GM12874 (cell line): ENCODE results near the gene DOCK8.

Source experiments
- TF ChIP-seq, protein P1 (sequence below): IDR thresholded peaks from 2 replicates; pipeline ENCODE4 v1.5.1; 2011; ENCODE audit warnings: low read depth, mild to moderate bottlenecking, control low read depth, low read length, moderate library complexity; ENCODE audit not compliant: insufficient read depth

The DOCK8 gene

DNA sequence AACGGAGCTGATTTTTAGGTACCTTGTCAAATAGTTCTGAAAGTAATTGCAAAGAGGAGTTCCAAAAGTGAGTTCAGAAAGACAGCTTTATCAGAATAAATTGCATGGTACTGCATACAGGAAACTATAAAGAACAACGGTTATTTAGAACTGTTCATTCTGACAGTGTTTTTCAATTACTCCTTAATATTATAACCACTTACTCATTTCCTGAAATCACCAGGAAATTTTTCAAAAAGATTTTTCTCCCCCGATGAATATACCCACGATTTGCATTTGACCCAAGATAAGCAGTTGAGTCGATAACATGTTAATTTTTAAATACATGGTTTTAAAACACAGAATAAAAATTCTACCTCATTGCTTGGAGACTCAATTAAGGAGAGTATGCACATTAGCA lies 9.4 kb downstream of the DOCK8 start:
- TF ChIP-seq, protein P1, sequence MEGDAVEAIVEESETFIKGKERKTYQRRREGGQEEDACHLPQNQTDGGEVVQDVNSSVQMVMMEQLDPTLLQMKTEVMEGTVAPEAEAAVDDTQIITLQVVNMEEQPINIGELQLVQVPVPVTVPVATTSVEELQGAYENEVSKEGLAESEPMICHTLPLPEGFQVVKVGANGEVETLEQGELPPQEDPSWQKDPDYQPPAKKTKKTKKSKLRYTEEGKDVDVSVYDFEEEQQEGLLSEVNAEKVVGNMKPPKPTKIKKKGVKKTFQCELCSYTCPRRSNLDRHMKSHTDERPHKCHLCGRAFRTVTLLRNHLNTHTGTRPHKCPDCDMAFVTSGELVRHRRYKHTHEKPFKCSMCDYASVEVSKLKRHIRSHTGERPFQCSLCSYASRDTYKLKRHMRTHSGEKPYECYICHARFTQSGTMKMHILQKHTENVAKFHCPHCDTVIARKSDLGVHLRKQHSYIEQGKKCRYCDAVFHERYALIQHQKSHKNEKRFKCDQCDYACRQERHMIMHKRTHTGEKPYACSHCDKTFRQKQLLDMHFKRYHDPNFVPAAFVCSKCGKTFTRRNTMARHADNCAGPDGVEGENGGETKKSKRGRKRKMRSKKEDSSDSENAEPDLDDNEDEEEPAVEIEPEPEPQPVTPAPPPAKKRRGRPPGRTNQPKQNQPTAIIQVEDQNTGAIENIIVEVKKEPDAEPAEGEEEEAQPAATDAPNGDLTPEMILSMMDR: no peak

DNA sequence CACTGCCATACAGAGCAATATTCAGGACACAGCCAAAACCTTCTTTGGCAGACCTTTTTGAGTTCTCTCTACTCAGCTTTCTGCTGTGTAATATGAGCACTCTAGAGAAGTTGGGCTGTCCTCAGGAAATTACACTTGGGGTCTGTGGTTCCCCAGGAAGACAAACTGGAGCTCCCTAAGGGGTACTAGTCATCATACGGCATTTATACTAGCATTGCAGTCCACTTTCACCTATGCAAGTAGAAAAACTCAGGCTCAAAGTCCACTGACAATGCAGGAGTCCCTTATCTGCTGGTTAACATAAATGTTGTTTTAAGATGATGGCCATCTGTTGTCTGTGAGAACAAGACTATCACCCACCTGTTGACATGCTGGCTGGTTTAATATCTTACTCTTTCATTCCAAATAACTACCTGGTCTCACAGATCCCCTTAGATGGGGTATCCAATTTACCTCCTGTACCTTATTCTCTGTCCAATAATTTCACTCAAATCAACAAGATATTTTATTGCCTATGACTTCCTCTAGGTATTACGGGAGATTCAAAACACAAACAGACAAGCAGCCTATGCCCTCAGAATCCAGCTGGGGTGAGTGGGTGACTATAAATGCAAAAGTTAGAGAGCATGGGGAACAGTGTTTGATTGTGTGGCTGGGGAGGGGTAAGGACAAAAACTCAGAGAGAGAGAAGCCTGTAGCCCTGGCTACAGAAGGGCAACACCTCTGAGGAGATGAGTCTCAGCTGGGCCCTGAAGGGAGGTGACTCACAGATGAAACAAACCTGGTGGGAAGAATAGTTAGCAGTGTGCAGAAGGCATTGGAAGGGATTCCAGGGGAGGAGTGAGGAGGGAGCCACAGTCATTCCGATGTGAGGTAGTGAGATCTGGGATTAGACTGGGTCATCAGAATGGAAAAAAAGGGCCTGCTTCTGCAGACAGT lies 10.2 kb downstream of the DOCK8 start:
- TF ChIP-seq, protein P1: no peak

DNA sequence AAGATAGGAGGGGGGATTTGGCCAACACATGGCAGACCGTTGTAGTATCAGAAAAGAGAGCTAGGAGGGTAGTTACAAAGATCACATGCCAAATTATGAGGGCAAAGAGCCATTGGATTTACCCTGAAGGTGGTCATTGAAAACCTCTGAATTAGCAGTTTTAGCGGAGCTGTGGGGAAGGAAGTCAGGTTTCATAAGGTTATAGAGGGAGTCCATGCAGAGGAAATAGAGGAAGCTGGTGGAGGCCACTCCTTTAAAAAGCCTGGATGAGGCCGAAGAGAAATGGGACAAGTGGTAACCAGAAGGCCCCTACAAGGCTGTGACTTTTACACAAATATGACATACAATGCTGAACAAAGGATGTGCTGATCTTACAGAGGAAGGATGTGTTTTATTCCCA lies 13.2 kb downstream of the DOCK8 start:
- TF ChIP-seq, protein P1: no peak

DNA sequence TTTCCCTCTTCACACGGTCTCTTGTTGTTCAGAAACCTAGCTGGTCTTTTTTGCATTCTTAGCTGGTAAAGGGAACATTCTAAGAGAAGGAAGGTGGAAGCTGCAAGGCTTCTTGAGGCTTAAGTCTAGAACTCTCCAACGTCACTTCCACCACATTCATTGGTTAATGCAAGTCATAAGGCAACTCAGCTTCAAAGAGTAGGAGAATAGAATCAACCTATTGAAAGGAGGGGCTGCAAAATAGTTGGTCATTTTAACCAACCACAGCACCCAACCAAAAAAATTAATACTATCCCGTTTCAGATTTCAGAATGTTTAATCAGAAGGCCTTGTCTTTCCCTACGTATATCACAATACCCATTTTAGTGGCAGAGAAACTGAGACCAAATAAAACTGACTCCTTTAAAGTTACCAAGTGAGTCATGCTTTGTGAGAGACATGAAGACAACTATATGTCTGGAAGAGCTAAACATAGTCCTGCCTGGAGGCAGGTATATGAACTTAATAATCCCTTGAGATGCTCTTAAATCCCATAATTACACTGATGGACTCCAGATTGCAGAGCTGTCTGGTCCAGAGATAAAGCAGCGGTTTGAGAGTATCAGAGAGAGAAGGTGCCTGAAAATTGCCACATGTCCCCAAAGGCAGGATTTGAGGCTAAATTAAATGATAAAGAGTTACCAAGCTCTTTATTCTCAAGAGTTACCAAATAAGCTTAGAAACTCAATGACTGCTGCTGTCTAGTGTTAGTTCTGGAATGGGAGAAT lies 14.4 kb downstream of the DOCK8 start:
- TF ChIP-seq, protein P1: no peak

DNA sequence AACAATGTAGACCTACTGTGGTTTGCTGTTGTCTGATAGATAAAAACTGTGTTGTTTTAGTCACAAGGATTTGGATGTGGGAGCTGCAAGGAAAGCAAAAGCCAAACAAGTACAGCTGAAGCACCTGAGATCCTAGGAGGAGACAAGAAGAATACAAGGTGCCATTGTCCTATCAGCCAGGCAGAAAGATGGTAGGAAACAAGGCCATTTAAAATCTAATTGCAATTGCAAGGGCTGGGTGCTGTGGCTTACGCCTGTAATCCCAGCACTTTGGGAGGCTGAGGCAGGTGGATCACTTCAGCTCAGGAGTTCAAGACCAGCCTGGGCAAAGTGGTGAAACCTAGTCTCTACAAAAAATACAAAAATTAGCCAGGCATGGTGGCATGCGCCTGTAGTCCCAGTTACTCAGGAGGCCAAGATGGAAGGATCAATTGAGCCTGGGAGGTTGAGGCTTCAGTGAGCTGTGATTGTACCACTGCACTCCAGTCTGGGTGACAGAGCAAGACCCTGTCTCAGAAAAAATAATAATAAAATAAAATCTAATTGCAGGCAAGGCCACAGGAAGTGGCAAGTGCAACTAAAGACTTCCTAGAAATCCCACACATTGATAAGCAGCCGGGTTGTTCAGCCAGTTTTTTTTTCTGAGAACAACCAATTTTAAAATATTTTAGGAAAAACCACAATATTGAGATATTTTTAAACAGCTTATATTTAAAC lies 22.6 kb downstream of the DOCK8 start:
- TF ChIP-seq, protein P1: no peak

DNA sequence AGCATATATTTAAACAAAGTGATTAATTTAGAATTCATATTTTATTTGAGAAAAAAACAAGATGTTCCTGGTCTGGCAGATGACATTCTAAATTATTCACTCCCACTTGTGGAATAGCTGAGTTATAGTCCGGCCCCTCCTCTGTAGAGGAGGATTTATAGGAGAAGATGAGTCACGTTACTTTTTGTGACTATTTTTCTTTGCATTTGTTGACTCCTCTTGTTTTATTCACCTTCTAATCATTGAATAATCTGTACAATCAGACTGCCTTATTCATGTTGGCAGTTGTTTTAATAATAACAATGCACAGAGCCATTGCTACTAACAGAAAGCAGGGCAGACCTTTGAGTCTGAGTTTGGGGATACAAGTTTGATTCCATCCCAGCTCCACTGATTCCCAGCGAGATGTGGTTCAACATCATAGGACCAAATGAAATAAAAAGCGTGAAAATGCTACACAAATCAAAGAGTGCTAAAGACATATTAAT lies 23.2 kb downstream of the DOCK8 start:
- TF ChIP-seq, protein P1: no peak
